Measurements from ENCODE around the gene KRTAP17-1.

DNA sequence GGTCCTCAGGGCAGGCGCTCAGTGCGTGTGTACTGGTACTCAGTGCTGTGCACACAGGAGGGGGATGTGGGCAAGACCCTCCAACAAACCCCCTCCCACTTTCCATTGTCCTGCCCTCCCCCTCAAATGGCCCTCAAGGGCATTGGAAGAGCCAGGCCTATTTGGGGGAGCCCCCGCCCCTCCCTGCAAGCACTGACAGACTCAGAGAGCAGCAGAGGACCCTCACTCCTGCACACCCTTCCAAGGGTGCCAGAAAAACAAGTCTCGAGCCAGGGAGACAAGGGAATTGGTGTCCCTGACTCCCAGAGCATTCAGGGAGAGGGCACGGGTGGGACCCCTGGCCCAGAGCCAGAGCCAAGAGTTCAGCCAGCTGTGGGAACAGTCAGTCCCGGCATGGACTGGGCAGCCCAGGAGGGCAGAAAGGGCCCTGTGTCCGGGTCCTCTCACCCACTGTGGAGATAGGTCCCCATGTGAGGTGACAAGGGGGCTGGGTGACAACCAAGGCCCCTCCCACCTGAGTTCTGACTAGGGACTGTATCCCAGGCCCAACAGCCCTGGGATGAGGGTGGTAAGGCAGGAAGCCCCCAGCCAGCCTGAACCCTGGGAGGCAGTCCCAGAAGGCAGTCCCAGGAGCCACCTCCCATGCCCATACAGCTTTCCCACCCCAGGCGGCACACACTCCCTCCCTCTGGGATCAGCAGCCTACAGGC is 12.1 kb upstream of the KRTAP17-1 start:
- TF ChIP-seq, protein P1, sequence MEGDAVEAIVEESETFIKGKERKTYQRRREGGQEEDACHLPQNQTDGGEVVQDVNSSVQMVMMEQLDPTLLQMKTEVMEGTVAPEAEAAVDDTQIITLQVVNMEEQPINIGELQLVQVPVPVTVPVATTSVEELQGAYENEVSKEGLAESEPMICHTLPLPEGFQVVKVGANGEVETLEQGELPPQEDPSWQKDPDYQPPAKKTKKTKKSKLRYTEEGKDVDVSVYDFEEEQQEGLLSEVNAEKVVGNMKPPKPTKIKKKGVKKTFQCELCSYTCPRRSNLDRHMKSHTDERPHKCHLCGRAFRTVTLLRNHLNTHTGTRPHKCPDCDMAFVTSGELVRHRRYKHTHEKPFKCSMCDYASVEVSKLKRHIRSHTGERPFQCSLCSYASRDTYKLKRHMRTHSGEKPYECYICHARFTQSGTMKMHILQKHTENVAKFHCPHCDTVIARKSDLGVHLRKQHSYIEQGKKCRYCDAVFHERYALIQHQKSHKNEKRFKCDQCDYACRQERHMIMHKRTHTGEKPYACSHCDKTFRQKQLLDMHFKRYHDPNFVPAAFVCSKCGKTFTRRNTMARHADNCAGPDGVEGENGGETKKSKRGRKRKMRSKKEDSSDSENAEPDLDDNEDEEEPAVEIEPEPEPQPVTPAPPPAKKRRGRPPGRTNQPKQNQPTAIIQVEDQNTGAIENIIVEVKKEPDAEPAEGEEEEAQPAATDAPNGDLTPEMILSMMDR (IDR thresholded peaks at IDR 0.05): no peak
- TF ChIP-seq POLR2A (IDR thresholded peaks at IDR 0.05; ENCODE audit: low read depth) (no peak), EP300 (IDR thresholded peaks at IDR 0.05) (no peak)
